ENCODE data around the gene CHSY1.
"Not testable (repeated sequence)": the region's sequence is repeated elsewhere in the genome, so short reads cannot be mapped to it uniquely, and the experiment has no call there.

CHSY1 gene

GRCh38 chr15:101215681-101216080 lies 36.2 kb downstream of the CHSY1 start:
- peaks cover 0 to 13% (median 8%) of the 10 kb centered on the region in 4 donors for H3K4me1 ChIP-seq
- no peak overlapping the region for H3K27ac ChIP-seq
- no peaks in the 10 kb centered on the region for H3K27me3 ChIP-seq
- no peaks in the 10 kb centered on the region for H3K9me3 ChIP-seq
- intact Hi-C loops (cut with DNase I; ENCODE audit: low total_unique reads) = no loop called here
- H3K4me3 ChIP-seq = no peak overlapping the region
- peaks cover 0 to 10% (median 0%) of the 10 kb centered on the region in 3 donors for H3K36me3 ChIP-seq
- TF ChIP-seq CTCF (IDR thresholded peaks at IDR 0.05) = no peak
- DNase-seq = no peak

DNA sequence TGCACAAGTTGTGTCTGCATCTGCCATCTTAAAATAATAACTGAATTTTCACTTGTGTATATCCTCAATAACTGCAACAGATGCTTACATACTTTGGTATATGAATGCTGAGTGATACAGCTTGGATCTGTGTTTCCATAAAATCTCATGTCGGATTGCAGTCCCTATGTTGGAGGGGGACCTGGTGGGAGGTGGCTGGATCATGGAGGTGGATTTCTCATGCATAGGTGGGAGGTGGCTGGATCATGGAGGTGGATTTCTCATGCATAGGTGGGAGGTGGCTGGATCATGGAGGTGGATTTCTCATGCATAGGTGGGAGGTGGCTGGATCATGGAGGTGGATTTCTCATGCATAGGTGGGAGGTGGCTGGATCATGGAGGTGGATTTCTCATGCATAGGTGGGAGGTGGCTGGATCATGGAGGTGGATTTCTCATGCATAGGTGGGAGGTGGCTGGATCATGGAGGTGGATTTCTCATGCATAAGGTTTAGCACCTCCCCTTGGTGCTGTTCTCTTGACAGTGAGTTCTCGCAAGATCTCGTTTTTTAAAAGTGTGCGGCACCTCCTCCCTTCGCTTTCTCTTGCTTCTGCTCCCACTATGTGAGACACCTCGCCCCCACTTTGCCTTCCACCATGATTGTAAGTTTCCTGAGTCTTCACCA lies 37.3 kb downstream of the CHSY1 start:
- H3K36me3 ChIP-seq; H3K27ac ChIP-seq; DNase-seq; H3K4me3 ChIP-seq; H3K27me3 ChIP-seq; intact Hi-C loops (cut with DNase I; ENCODE audit: low total_unique reads); H3K9me3 ChIP-seq: not testable (repeated sequence)
- peaks cover 0 to 22% (median 13%) of the 10 kb centered on the region in 4 donors for H3K4me1 ChIP-seq

DNA sequence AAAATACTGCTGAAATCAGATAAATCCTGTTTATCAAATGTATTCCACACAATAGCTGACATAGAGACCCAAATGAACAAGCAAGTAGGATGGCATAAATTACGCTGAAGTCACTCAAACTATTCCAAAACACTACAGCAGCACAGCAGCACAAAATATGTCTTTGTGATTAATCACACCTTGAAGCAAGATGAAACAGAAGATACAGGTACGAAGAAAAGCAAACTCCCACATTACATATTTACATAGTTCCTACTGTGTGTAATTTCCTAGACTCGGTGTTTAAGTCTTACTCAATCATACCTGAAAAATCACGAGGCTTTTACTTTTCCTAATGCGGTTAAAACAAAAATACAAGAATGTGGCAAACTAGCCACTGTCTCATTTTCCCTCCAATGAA lies 38.3 kb downstream of the CHSY1 start:
- intact Hi-C loops (cut with DNase I; ENCODE audit: low total_unique reads) = no loop called here

GRCh38 chr15:101213147-101213546 lies 38.7 kb downstream of the CHSY1 start:
- no peak for TF ChIP-seq CTCF (IDR thresholded peaks at IDR 0.05)
- Histone ChIP-seq H3K27me3 (no peaks in the 10 kb centered on the region), H3K4me3 (no peak overlapping the region), H3K9me3 (no peaks in the 10 kb centered on the region), H3K27ac (no peak overlapping the region), H3K4me1 (peaks cover 0 to 35% (median 21%) of the 10 kb centered on the region in 4 donors), H3K36me3 (peaks cover 0 to 9% (median 0%) of the 10 kb centered on the region in 3 donors)
- DNase-seq = no peak
- intact Hi-C loops (cut with DNase I; ENCODE audit: low total_unique reads) = no loop called here

More for the DNA sequence above, 38.3 kb downstream of the CHSY1 start:
- no peak for TF ChIP-seq CTCF (IDR thresholded peaks at IDR 0.05)
- H3K27me3 ChIP-seq = no peaks in the 10 kb centered on the region
- H3K27ac ChIP-seq = no peak overlapping the region
- H3K9me3 ChIP-seq = no peaks in the 10 kb centered on the region
- peaks cover 0 to 10% (median 0%) of the 10 kb centered on the region in 3 donors for H3K36me3 ChIP-seq
- peaks cover 0 to 31% (median 20%) of the 10 kb centered on the region in 4 donors for H3K4me1 ChIP-seq
- no peak overlapping the region for H3K4me3 ChIP-seq
- no peak for DNase-seq

GRCh38 chr15:101211897-101212296 lies 40.0 kb downstream of the CHSY1 start:
- H3K4me1 ChIP-seq = peaks cover 0 to 48% (median 22%) of the 10 kb centered on the region in 4 donors
- intact Hi-C loops (cut with DNase I; ENCODE audit: low total_unique reads) = no loop called here
- no peak for DNase-seq
- H3K4me3 ChIP-seq = no peak overlapping the region
- no peaks in the 10 kb centered on the region for H3K9me3 ChIP-seq
- H3K36me3 ChIP-seq = no peaks in the 10 kb centered on the region
- no peaks in the 10 kb centered on the region for H3K27me3 ChIP-seq
- no peak overlapping the region for H3K27ac ChIP-seq
- no peak for TF ChIP-seq CTCF (IDR thresholded peaks at IDR 0.05)

GRCh38 chr15:101210466-101210865 lies 41.4 kb downstream of the CHSY1 start:
- intact Hi-C loops (cut with DNase I; ENCODE audit: low total_unique reads) = no loop called here
- Histone ChIP-seq H3K9me3 (no peaks in the 10 kb centered on the region), H3K27me3 (no peaks in the 10 kb centered on the region), H3K36me3 (no peaks in the 10 kb centered on the region), H3K27ac (peak overlapping the region; percentile 40 to 43), H3K4me3 (no peak overlapping the region), H3K4me1 (peaks cover 0 to 57% (median 22%) of the 10 kb centered on the region in 4 donors)
- no peak for TF ChIP-seq CTCF (IDR thresholded peaks at IDR 0.05)
- DNase-seq = no peak
